ENCODE results near the gene MAPK10.
A peak's percentile ranks its signal among the peaks of the same experiment; 100 is the strongest.

The MAPK10 gene

DNA sequence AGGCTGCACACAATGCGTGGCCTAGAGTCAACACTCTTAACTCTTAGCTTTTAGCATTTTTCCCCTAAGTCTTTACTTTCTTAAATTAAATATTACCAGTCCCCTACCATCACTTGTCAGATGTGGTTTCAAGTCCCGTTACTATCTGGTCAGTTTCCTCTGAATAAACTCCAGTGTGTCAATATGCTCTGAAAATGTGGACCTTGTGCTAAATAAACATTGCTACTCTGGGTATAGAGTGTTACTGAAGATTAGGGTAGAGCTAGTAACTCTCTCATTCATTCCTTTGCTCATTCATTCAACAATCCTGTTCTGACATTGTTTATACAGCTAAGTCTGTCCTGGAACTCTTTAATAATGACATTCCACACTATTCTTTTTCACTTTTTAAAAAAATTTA lies 251.0 kb downstream of the MAPK10 start:
- in situ Hi-C loops (cut with HindIII; ENCODE audit: low sequenced_read_pairs): no loop called here
- DNase-seq (ENCODE audit: low read depth, low spot score): no peak
- TF ChIP-seq, protein P1, sequence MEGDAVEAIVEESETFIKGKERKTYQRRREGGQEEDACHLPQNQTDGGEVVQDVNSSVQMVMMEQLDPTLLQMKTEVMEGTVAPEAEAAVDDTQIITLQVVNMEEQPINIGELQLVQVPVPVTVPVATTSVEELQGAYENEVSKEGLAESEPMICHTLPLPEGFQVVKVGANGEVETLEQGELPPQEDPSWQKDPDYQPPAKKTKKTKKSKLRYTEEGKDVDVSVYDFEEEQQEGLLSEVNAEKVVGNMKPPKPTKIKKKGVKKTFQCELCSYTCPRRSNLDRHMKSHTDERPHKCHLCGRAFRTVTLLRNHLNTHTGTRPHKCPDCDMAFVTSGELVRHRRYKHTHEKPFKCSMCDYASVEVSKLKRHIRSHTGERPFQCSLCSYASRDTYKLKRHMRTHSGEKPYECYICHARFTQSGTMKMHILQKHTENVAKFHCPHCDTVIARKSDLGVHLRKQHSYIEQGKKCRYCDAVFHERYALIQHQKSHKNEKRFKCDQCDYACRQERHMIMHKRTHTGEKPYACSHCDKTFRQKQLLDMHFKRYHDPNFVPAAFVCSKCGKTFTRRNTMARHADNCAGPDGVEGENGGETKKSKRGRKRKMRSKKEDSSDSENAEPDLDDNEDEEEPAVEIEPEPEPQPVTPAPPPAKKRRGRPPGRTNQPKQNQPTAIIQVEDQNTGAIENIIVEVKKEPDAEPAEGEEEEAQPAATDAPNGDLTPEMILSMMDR (IDR thresholded peaks at IDR 0.05; ENCODE audit: low read depth, low read length): no peak
- no peak overlapping the region for H3K4me3 ChIP-seq (ENCODE audit: low read depth, low read length)

DNA sequence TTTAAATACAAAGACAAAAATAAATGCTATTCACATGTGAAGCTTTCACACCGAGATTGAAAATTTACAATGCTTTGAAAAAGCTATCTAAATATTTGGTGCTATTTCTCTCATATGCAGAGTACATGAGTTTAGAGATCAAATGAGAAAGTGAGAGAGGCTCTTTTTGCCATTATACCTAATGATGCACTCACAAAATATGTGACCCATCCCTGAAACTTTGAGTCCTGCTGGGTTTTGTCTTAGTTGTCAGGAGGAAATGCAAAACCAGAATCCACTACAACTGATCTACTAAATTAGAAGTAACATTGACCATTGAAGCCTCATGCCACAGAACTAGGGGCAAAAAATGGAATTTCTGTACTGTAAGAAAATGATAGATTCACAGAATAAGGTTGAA lies 251.7 kb downstream of the MAPK10 start:
- in situ Hi-C loops (cut with HindIII; ENCODE audit: low sequenced_read_pairs): no loop called here
- H3K4me3 ChIP-seq (ENCODE audit: low read depth, low read length): no peak overlapping the region
- TF ChIP-seq, protein P1 (IDR thresholded peaks at IDR 0.05; ENCODE audit: low read depth, low read length): no peak
- peak; percentile 55 for DNase-seq (ENCODE audit: low read depth, low spot score)

DNA sequence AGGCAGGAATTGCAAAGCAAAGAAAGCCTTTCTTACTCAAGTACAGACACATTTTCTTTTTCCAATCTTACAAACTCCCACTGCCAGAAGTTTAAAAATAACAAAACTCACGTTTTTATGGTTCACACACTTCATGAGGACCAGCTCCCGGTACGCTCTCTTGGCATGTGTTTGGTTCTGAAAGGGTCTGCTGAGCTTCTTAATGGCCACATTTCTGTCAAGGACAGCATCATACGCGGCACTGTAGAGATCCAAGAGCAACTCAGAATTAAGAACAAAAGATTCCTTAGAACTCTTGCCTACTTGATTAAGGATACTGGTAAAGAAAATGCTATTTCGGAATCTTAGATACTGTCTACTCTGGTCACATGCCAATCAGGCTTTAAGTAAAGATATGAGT lies 252.7 kb downstream of the MAPK10 start:
- no peak overlapping the region for H3K4me3 ChIP-seq (ENCODE audit: low read depth, low read length)
- in situ Hi-C loops (cut with HindIII; ENCODE audit: low sequenced_read_pairs): no loop called here
- no peak for DNase-seq (ENCODE audit: low read depth, low spot score)
- TF ChIP-seq, protein P1 (IDR thresholded peaks at IDR 0.05; ENCODE audit: low read depth, low read length): no peak

DNA sequence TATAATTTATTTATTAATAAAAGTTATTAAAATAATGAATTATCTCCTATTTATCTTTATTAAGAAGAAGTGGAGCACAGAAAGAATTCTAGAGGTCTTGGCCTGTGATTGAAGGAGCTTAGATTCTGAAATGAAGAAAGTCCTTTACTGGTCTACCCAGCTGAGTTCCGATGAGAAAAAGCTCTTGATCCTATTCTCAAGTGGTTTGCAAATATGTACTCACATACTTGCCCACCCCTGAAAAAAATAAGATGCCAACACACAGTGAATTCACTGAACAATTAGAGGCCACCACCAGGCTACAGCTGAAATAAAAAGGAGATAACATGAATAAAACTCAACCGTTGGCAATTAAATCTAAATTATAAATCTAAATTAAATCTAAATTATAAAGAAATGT lies 253.4 kb downstream of the MAPK10 start:
- no peak overlapping the region for H3K4me3 ChIP-seq (ENCODE audit: low read depth, low read length)
- in situ Hi-C loops (cut with HindIII; ENCODE audit: low sequenced_read_pairs): no loop called here
- DNase-seq (ENCODE audit: low read depth, low spot score): no peak
- TF ChIP-seq, protein P1 (IDR thresholded peaks at IDR 0.05; ENCODE audit: low read depth, low read length): no peak

DNA sequence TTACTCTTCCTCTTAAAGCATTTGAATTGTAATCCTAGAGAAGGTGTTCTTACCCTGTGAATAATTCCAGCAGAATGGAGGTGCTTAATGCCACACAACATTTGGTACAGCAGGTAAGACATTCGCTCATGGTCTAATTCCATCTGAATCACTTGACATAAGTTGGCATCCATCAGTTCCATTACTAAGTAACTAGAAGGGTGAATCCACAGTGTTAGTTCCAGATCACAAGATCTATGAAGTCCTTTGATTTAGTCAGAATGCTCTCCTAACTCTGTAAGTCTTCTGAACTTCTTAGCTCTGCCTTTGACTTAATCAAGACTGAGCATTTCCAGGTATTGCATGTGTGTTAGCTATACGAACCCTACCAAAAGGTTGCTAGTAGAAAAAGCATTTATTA lies 258.0 kb downstream of the MAPK10 start:
- TF ChIP-seq, protein P1 (IDR thresholded peaks at IDR 0.05; ENCODE audit: low read depth, low read length): no peak
- DNase-seq (ENCODE audit: low read depth, low spot score): no peak
- in situ Hi-C loops (cut with HindIII; ENCODE audit: low sequenced_read_pairs): no loop called here
- no peak overlapping the region for H3K4me3 ChIP-seq (ENCODE audit: low read depth, low read length)

DNA sequence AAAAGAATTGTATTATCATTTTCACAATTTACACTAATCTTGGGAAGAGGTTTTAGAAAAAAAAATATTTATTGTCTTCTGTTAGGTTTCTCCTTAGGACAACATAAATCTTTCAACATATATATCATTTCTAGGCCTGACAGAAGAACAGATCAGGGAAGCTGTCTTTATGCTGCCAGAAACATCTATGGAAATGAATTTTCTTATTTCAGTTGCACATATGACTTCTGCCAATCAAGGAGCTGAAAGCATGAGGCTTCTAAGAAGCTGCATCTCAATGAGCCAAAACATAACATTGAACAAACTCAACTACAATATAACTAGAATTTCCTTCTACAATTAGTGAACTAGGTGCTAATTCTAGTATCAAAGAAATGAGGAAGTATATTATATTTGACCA lies 258.4 kb downstream of the MAPK10 start:
- TF ChIP-seq, protein P1 (IDR thresholded peaks at IDR 0.05; ENCODE audit: low read depth, low read length): no peak
- no peak for DNase-seq (ENCODE audit: low read depth, low spot score)
- in situ Hi-C loops (cut with HindIII; ENCODE audit: low sequenced_read_pairs): no loop called here
- no peak overlapping the region for H3K4me3 ChIP-seq (ENCODE audit: low read depth, low read length)

Data from astrocyte of the spinal cord (primary cell).